HEK293 (cell line): ENCODE measurements around the gene GOLGA3.

Experiments used
- CTCF ChIA-PET: fragments of 350-600 bp; formaldehyde crosslinking; extraction: SDS; loops from one replicate; lab custom pipeline; 2021; ENCODE audit warnings: antibody characterized with exemption; lab: Yijun Ruan, JAX
- POLR2A ChIA-PET: fragments of 300-600 bp; formaldehyde crosslinking; extraction: SDS; loops from one replicate; lab custom pipeline; 2020; ENCODE audit warnings: antibody characterized with exemption, inconsistent platforms; lab: Yijun Ruan, JAX
- H3K27ac ChIP-seq: fragments of 200-500 bp; sonication (Bioruptor generic); 2 replicates; pipeline ENCODE4 v1.5.1; 2014; ENCODE audit warnings: low read depth, low read length, control low read depth, inconsistent platforms; ENCODE audit errors: extremely low read depth
- H3K36me3 ChIP-seq, 2 experiments: fragments of 200-500 bp in 1 of 2; sonication (Bioruptor generic) in 1 of 2; 1 replicate in 1 of 2; 2 replicates in 1 of 2; pipeline ENCODE4 v1.5.1; 2014 to 2017; ENCODE audit warnings: inconsistent platforms in 2 of 2, low read length in 2 of 2; ENCODE audit not compliant: control insufficient read depth in 2 of 2, insufficient read depth in 1 of 2
- H3K4me1 ChIP-seq: fragments of 200-500 bp; sonication (Bioruptor generic); 2 replicates; pipeline ENCODE4 v1.5.1; 2014; ENCODE audit warnings: mild to moderate bottlenecking, low read length, inconsistent platforms; ENCODE audit not compliant: control insufficient read depth, insufficient read depth
- H3K4me3 ChIP-seq: 2 replicates; pipeline ENCODE4 v1.5.1; 2011; ENCODE audit warnings: low read depth, mild to moderate bottlenecking, control low read depth, low read length, moderate library complexity
- H3K9me3 ChIP-seq: fragments of 200-500 bp; sonication (Bioruptor generic); 2 replicates; pipeline ENCODE4 v1.5.1; 2014; ENCODE audit warnings: low read depth, low read length, inconsistent platforms; ENCODE audit not compliant: control insufficient read depth, insufficient read depth
- BCL6B ChIP-seq: fragments of 450-650 bp; formaldehyde crosslinking; IDR thresholded peaks from 2 replicates; pipeline ENCODE4 v1.5.1; 2017; ENCODE audit warnings: missing biosample characterization, missing genetic modification characterization
- CTCF ChIP-seq: fragments of 450-650 bp; formaldehyde crosslinking; IDR thresholded peaks from 2 replicates; pipeline ENCODE4 v1.5.1; 2016; ENCODE audit warnings: missing biosample characterization, missing genetic modification characterization
- ELK4 ChIP-seq: IDR thresholded peaks from 2 replicates; pipeline ENCODE4 v1.6.1; 2011; ENCODE audit warnings: mild to moderate bottlenecking, low read depth, low read length, borderline replicate concordance
- GLI2 ChIP-seq: fragments of 450-650 bp; formaldehyde crosslinking; IDR thresholded peaks from 2 replicates; pipeline ENCODE4; 2017; ENCODE audit warnings: missing biosample characterization, missing genetic modification characterization, low read depth, borderline replicate concordance
- KLF16 ChIP-seq: fragments of 450-650 bp; formaldehyde crosslinking; IDR thresholded peaks from 2 replicates; pipeline ENCODE4 v1.5.1; 2017; ENCODE audit warnings: missing biosample characterization, missing genetic modification characterization
- KLF8 ChIP-seq: fragments of 450-650 bp; formaldehyde crosslinking; IDR thresholded peaks from 2 replicates; pipeline ENCODE4 v1.5.1; 2016; ENCODE audit warnings: missing biosample characterization, missing genetic modification characterization
- MEIS1 ChIP-seq: sonication (generic); formaldehyde crosslinking; IDR thresholded peaks from 2 replicates; pipeline ENCODE4 v1.8.1; 2022; ENCODE audit warnings: missing genetic modification reagents, mild to moderate bottlenecking, borderline replicate concordance
- MZF1 ChIP-seq: fragments of 450-650 bp; formaldehyde crosslinking; IDR thresholded peaks from 2 replicates; pipeline ENCODE4 v1.5.1; 2017; ENCODE audit warnings: missing biosample characterization, missing genetic modification characterization, borderline replicate concordance
- PATZ1 ChIP-seq: fragments of 450-650 bp; formaldehyde crosslinking; IDR thresholded peaks from 2 replicates; pipeline ENCODE4 v1.5.1; 2016; ENCODE audit warnings: missing biosample characterization, missing genetic modification characterization
- PRDM6 ChIP-seq: fragments of 450-650 bp; formaldehyde crosslinking; IDR thresholded peaks from 2 replicates; pipeline ENCODE4 v1.5.1; 2017; ENCODE audit warnings: missing biosample characterization, missing genetic modification characterization
- SCRT1 ChIP-seq: fragments of 450-650 bp; formaldehyde crosslinking; IDR thresholded peaks from 2 replicates; pipeline ENCODE4 v1.5.1; 2016; ENCODE audit warnings: missing biosample characterization, missing genetic modification characterization, borderline replicate concordance
- ZBTB7A ChIP-seq: fragments of 450-650 bp; formaldehyde crosslinking; IDR thresholded peaks from 2 replicates; pipeline ENCODE4 v1.5.1; 2016; ENCODE audit warnings: low read depth, missing biosample characterization, missing genetic modification characterization
- ZBTB8A ChIP-seq: fragments of 450-650 bp; formaldehyde crosslinking; IDR thresholded peaks from 2 replicates; pipeline ENCODE4 v1.5.1; 2016; ENCODE audit warnings: missing biosample characterization, missing genetic modification characterization
- ZNF114 ChIP-seq: fragments of 450-650 bp; formaldehyde crosslinking; IDR thresholded peaks from 2 replicates; pipeline ENCODE4 v1.5.0; 2017; ENCODE audit warnings: missing biosample characterization, missing genetic modification characterization
- ZNF140 ChIP-seq: fragments of 450-650 bp; formaldehyde crosslinking; IDR thresholded peaks from 2 replicates; pipeline ENCODE4 v1.5.1; 2016; ENCODE audit warnings: missing biosample characterization, missing genetic modification characterization
- ZNF146 ChIP-seq: fragments of 450-650 bp; formaldehyde crosslinking; IDR thresholded peaks from 2 replicates; pipeline ENCODE4 v1.5.1; 2016; ENCODE audit warnings: missing biosample characterization, missing genetic modification characterization
- ZNF280C ChIP-seq: fragments of 450-650 bp; formaldehyde crosslinking; IDR thresholded peaks from 2 replicates; pipeline ENCODE4 v1.5.1; 2016; ENCODE audit warnings: missing biosample characterization, missing genetic modification characterization
- ZNF433 ChIP-seq: fragments of 450-650 bp; formaldehyde crosslinking; IDR thresholded peaks from 2 replicates; pipeline ENCODE4 v1.5.1; 2016; ENCODE audit warnings: missing biosample characterization, missing genetic modification characterization, low read depth
- ZNF473 ChIP-seq: fragments of 450-650 bp; formaldehyde crosslinking; IDR thresholded peaks from 2 replicates; pipeline ENCODE4 v1.5.1; 2017; ENCODE audit warnings: missing biosample characterization, missing genetic modification characterization
- ZNF530 ChIP-seq: fragments of 450-650 bp; formaldehyde crosslinking; IDR thresholded peaks from 2 replicates; pipeline ENCODE4 v1.5.1; 2016; ENCODE audit warnings: low read depth, missing biosample characterization, missing genetic modification characterization

Gene GOLGA3

GRCh38 chr12:132739600-132740312 is 88.9 kb downstream of the GOLGA3 start:
- Histone ChIP-seq H3K27ac (no peak overlapping the region), H3K4me1 (no peaks in the 10 kb centered on the region), H3K9me3 (no peaks in the 10 kb centered on the region), H3K4me3 (no peak overlapping the region), H3K36me3 (peaks cover 70 to 97% of the 10 kb centered on the region in 2 experiments)
- POLR2A ChIA-PET, result interaction anchor here (1.2 kb wide), 1 partner anchor 16 kb away, joined by 3 read pairs; no protein-coding TSS in a partner anchor
- TF ChIP-seq PRDM6, result no peak
- no peak for TF ChIP-seq ZNF433 (tag by site-specific recombination)
- TF ChIP-seq ZBTB7A (tag by site-specific recombination), result no peak
- CTCF ChIA-PET, result interaction anchor here (0.6 kb wide), 1 partner anchor 10 kb away, joined by 6 read pairs; no protein-coding TSS in a partner anchor

GRCh38 chr12:132736913-132737312 is 91.8 kb downstream of the GOLGA3 start:
- CTCF ChIA-PET, result no interaction called here
- Histone ChIP-seq H3K4me1 (no peaks in the 10 kb centered on the region), H3K4me3 (no peak overlapping the region), H3K27ac (no peak overlapping the region), H3K9me3 (no peaks in the 10 kb centered on the region), H3K36me3 (peaks cover 51 to 99% of the 10 kb centered on the region in 2 experiments)
- TF ChIP-seq BCL6B (tag by site-specific recombination), result no peak
- TF ChIP-seq ZNF530, result no peak
- TF ChIP-seq KLF8 (tag by site-specific recombination), result no peak
- no peak for TF ChIP-seq ZNF114 (tag by site-specific recombination)
- no peak for TF ChIP-seq MEIS1
- TF ChIP-seq PATZ1 (tag by site-specific recombination), result no peak
- no peak for TF ChIP-seq CTCF (tag by site-specific recombination)
- TF ChIP-seq SCRT1, result no peak
- no peak for TF ChIP-seq ELK4
- POLR2A ChIA-PET, result no interaction called here

GRCh38 chr12:132736378-132736777 is 92.3 kb downstream of the GOLGA3 start:
- Histone ChIP-seq H3K36me3 (peaks cover 52 to 99% of the 10 kb centered on the region in 2 experiments), H3K27ac (no peak overlapping the region), H3K4me1 (no peaks in the 10 kb centered on the region), H3K9me3 (no peaks in the 10 kb centered on the region), H3K4me3 (no peak overlapping the region)
- ChIA-PET POLR2A (no interaction called here), CTCF (no interaction called here)
- TF ChIP-seq ZNF140 (no peak), MEIS1 (no peak), GLI2 (tag by site-specific recombination) (no peak), ZNF146 (tag by site-specific recombination) (no peak), ZNF280C (tag by site-specific recombination) (no peak), ZBTB8A (tag by site-specific recombination) (no peak), MZF1 (no peak), ZNF473 (tag by site-specific recombination) (no peak), KLF16 (no peak)
